HEK293T (cell line): Measurements from ENCODE around the gene QSOX2.

Experiments used
- CTCF ChIA-PET: fragments of 350-600 bp; formaldehyde crosslinking; extraction: SDS; loops from one replicate; lab custom pipeline; 2021; ENCODE audit warnings: antibody characterized with exemption, inconsistent platforms; lab: Yijun Ruan, JAX
- POLR2A ChIA-PET: fragments of 350-600 bp; formaldehyde crosslinking; extraction: SDS; loops from one replicate; lab custom pipeline; 2020; ENCODE audit warnings: antibody characterized with exemption, inconsistent platforms; lab: Yijun Ruan, JAX
- DNase-seq: peaks from one replicate; pipeline ENCODE4 v3.0.0; 2012; ENCODE audit warnings: mixed read lengths; ENCODE audit errors: extremely low spot score
- ARNT ChIP-seq: fragments of 450-650 bp; IDR thresholded peaks from 2 replicates; pipeline ENCODE4 v1.6.1; 2017; ENCODE audit warnings: mild to moderate bottlenecking
- BHLHE40 ChIP-seq: fragments of 450-650 bp; IDR thresholded peaks from 2 replicates; pipeline ENCODE4 v1.6.1; 2016; ENCODE audit warnings: mild to moderate bottlenecking, moderate library complexity, borderline replicate concordance
- CTBP1 ChIP-seq: fragments of 450-650 bp; IDR thresholded peaks from 2 replicates; pipeline ENCODE4 v1.6.1; 2016; ENCODE audit warnings: borderline replicate concordance
- ELF4 ChIP-seq: fragments of 450-650 bp; IDR thresholded peaks from 2 replicates; pipeline ENCODE4 v1.6.1; 2017; ENCODE audit warnings: antibody characterized with exemption
- FOXA1 ChIP-seq: fragments of 450-650 bp; IDR thresholded peaks from 2 replicates; pipeline ENCODE4 v1.6.1; 2016; ENCODE audit warnings: mild to moderate bottlenecking
- FOXK2 ChIP-seq: fragments of 450-650 bp; IDR thresholded peaks from 2 replicates; pipeline ENCODE4 v1.6.1; 2016; ENCODE audit warnings: mild to moderate bottlenecking
- FOXM1 ChIP-seq: fragments of 450-650 bp; IDR thresholded peaks from 2 replicates; pipeline ENCODE4 v1.6.1; 2017; ENCODE audit warnings: mild to moderate bottlenecking, borderline replicate concordance
- HDGF ChIP-seq: fragments of 450-650 bp; IDR thresholded peaks from 2 replicates; pipeline ENCODE4 v1.6.1; 2017; ENCODE audit warnings: antibody characterized with exemption, borderline replicate concordance
- L3MBTL2 ChIP-seq: fragments of 450-650 bp; conservative IDR thresholded peaks from 2 replicates; pipeline ENCODE4 v1.6.1; 2016; ENCODE audit warnings: mild to moderate bottlenecking
- LEF1 ChIP-seq: fragments of 450-650 bp; IDR thresholded peaks from 2 replicates; pipeline ENCODE4 v1.6.1; 2017; ENCODE audit warnings: mild to moderate bottlenecking, borderline replicate concordance
- NFRKB ChIP-seq: fragments of 450-650 bp; IDR thresholded peaks from 2 replicates; pipeline ENCODE4 v1.6.1; 2016; ENCODE audit warnings: mild to moderate bottlenecking, moderate library complexity
- SP1 ChIP-seq: fragments of 450-650 bp; IDR thresholded peaks from 2 replicates; pipeline ENCODE4 v1.6.1; 2017
- SUZ12 ChIP-seq: fragments of 450-650 bp; IDR thresholded peaks from 2 replicates; pipeline ENCODE4 v1.6.1; 2016; ENCODE audit warnings: mild to moderate bottlenecking
- TARDBP ChIP-seq: fragments of 450-650 bp; IDR thresholded peaks from 2 replicates; pipeline ENCODE4 v1.6.1; 2016
- ZNF384 ChIP-seq: fragments of 450-650 bp; IDR thresholded peaks from 2 replicates; pipeline ENCODE4 v1.6.1; 2016
- TF ChIP-seq, protein P1 (sequence below): fragments of 450-650 bp; IDR thresholded peaks from 2 replicates; pipeline ENCODE4 v1.6.1; 2016

The QSOX2 gene

DNA sequence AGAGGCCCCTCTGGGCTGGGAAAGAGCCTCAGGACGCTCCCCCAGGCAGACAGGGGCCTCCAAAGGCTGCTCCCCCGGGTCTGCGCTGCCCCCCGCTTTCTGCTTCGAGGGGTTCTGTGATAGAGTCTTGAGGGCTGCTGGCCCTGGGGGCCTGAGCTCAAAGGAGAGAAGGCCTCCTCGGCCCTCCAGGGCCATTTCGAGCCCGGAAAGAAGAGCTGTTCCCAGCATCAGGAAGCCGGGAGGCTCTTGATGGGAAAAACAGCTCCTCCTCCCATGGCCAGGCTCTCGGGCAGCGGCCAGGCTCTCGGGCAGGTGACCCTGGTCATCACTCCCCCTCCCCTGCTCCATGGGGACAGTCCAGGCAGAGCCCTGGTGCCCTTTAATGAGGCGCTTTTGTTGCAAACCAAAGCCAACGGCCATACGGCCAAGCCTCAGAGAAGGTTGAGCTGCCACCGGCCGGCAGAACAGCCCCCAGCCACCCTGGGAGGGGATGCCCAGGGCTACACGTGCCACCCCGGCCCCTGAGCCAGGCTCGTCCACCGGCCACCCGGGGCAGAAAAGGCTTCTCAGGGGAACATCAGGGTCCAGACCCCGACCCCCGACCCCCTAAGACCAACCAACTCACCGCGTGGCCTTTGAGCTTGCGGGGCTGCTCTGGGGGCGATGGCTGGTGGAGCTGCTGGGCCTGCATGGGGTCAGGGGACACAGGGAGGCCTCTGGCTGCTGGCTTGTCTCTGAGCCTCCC is 16.2 kb upstream of the QSOX2 start:
- no peak for DNase-seq
- ChIA-PET CTCF (no interaction called here), POLR2A (no interaction called here)
- TF ChIP-seq TARDBP (no peak), SUZ12 (no peak), ZNF384 (no peak), NFRKB (no peak), FOXK2 (no peak)

DNA sequence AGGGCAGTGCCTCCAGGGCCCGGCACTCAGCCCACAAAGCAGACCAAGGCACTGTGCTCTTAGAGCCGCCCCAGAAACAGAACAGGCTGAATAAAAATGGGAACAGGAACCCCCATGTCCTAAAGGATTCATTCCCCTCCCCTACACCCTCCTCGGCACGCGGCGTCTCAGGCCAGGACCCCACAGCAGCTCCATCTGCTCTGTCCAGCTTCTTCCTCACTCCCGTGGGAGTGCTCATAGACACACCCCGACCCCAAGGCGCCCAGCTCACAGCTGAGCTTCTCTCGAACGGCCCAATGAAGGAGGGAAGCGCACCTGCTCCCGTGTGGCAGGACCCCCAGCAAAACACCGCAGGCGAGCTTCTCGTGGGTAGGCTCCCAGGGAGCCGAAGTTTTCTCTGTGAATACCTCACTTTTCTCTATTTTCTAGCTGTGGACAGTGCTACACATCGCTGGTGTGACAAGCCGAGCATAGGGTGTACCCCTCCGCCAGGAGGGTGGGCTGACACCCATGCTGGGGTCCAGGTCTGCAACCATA is 15.4 kb upstream of the QSOX2 start:
- POLR2A ChIA-PET: no interaction called here

DNA sequence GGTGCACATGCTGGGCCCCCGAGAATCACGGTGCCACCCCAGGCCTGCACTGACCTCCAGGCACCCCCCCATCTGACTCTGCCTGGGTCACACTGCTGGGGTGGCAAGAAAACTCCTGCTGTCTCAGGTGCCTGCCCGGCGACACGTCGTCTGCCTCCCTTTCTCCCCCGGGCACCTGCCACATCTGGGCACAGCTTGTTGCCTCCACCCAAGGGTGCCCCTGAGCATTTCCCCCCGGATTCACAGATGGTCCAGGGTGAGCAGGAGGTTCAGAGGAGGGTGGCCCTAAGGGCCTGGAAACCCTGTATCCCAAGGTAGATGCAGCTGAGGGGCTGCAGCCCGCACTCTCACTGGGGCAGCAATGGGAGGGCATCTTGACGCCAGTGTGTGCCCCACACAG is 14.9 kb upstream of the QSOX2 start:
- TF ChIP-seq SUZ12: no peak
- no peak for TF ChIP-seq FOXK2
- TF ChIP-seq ARNT: no peak
- TF ChIP-seq TARDBP: no peak
- no peak for TF ChIP-seq LEF1
- TF ChIP-seq, protein P1, sequence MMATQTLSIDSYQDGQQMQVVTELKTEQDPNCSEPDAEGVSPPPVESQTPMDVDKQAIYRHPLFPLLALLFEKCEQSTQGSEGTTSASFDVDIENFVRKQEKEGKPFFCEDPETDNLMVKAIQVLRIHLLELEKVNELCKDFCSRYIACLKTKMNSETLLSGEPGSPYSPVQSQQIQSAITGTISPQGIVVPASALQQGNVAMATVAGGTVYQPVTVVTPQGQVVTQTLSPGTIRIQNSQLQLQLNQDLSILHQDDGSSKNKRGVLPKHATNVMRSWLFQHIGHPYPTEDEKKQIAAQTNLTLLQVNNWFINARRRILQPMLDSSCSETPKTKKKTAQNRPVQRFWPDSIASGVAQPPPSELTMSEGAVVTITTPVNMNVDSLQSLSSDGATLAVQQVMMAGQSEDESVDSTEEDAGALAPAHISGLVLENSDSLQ: no peak
- no peak for TF ChIP-seq L3MBTL2
- TF ChIP-seq NFRKB: no peak
- no peak for TF ChIP-seq SP1
- no peak for TF ChIP-seq ELF4
- no peak for TF ChIP-seq FOXM1
- TF ChIP-seq FOXA1: no peak
- TF ChIP-seq BHLHE40: no peak
- no peak for TF ChIP-seq ZNF384
- TF ChIP-seq HDGF: no peak
- TF ChIP-seq CTBP1: no peak
- CTCF ChIA-PET: no interaction called here
- no peak for DNase-seq
- POLR2A ChIA-PET: no interaction called here

More for the DNA sequence above, 15.4 kb upstream of the QSOX2 start:
- DNase-seq: no peak
- no peak for TF ChIP-seq ZNF384
- no peak for TF ChIP-seq ELF4
- TF ChIP-seq TARDBP: no peak
- no peak for TF ChIP-seq LEF1
- TF ChIP-seq NFRKB: no peak
- TF ChIP-seq HDGF: no peak
- no peak for TF ChIP-seq L3MBTL2
- CTCF ChIA-PET: no interaction called here

DNA sequence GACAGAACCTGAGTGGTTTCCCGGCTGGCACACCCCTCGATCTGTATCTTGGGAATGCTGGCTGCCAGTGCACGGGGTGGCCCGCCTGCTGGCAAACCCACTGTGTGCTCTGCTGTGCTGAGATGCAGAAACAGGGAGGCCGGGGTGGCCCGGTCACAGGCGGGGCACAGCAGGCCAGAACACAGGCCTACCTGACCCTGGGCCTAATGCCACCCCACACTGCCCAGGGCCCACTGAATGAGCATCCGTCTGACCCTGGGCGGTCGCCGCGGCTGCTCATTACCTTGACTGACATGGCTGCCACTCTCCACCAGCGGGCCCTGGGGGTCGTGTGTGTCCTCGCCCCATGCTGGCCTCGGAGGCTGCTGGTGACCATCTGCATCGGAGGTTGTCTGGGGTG is 14.2 kb upstream of the QSOX2 start:
- TF ChIP-seq L3MBTL2 (no peak), ELF4 (no peak), LEF1 (no peak), BHLHE40 (no peak), FOXK2 (no peak), FOXM1 (no peak), SP1 (no peak), TARDBP (no peak)
- TF ChIP-seq, protein P1: no peak
- ChIA-PET CTCF (no interaction called here), POLR2A (no interaction called here)
- no peak for DNase-seq

DNA sequence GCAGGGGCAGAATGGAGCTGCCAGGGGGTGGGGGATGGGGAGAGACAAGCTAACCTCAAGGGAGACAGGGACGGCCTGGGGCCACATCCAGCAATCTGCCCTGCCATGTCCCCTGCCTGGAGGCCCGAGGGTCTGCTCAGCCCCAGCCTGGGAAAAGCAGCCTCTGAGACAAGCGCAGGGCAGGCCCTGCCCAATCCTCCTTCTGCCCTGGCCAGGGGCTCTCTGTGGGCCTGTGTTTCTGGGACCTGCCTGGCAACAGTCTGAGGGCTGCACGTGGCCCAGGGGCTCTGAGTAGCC is 13.9 kb upstream of the QSOX2 start:
- DNase-seq: no peak
- TF ChIP-seq SP1 (no peak), SUZ12 (no peak), LEF1 (no peak), NFRKB (no peak), FOXM1 (no peak), ELF4 (no peak), ZNF384 (no peak), L3MBTL2 (no peak), HDGF (no peak), TARDBP (no peak), ARNT (no peak), FOXK2 (no peak), CTBP1 (no peak), FOXA1 (no peak), BHLHE40 (no peak)
- TF ChIP-seq, protein P1: no peak
- POLR2A ChIA-PET: no interaction called here
- CTCF ChIA-PET: no interaction called here

DNA sequence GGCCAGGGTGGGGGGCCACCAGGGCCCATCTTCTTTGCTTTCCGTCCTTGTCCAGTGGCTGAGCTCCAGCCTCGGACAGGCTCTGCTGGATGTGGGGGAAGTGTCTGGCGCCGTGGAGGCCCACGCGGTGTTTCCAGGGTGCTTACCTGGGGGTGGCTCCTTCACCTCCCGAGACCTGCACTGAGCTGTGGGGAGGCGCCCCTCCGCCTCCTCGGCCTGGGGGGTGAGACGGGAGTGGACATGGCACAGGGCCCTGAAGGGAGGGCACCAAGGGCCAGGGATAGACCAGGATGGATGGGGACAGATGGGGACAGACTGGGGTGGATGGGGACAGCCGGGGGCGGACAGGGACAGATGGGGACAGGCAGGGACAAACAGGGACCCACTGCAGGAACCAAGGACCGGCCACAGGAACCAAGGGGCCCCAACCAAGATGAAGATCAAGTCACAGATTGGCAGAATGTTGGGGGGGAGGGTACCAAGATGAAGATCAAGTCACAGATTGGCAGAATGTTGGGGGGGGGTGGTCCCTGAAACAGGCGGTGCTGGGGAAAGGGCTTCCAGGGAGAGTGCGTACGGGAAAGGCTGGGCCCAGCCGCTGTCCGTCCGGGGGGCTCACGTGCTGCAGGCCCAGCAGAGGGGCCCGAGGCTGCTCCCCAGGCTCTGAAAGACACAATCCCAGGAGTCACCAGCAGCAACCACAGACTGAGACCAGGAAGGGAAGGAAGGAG is 13.3 kb upstream of the QSOX2 start:
- ChIA-PET CTCF (no interaction called here), POLR2A (interaction anchor here (2.1 kb wide), 1 partner anchor 8 kb away, joined by 10 read pairs; no protein-coding TSS in a partner anchor)
- TF ChIP-seq ARNT: no peak
- no peak for TF ChIP-seq FOXK2
- TF ChIP-seq HDGF: no peak
- TF ChIP-seq ZNF384: no peak
- TF ChIP-seq NFRKB: no peak
- TF ChIP-seq LEF1: no peak
- no peak for TF ChIP-seq BHLHE40
- TF ChIP-seq L3MBTL2: no peak
- no peak for TF ChIP-seq FOXM1
- no peak for DNase-seq
